Activated T-cell treated with anti-CD3 and anti-CD28 coated beads, Interleukin-2, amount 50 U/mL, for 4 hours (primary cell): Measurements from ENCODE around the gene PPP3CA. TPM values are rescaled to one million over a fixed set of nuclear protein-coding genes. Genes with fewer than 3 reads are reported as not detected.
A peak's percentile ranks its signal among the peaks of the same experiment; 100 is the strongest.
"Not testable (repeated sequence)": the region's sequence is repeated elsewhere in the genome, so short reads cannot be mapped to it uniquely, and the experiment has no call there.

Source experiments
- ATAC-seq, 2 donors: fragments of 200-7000 bp; cut with Tn5 transposase; one replicate each; pipeline ENCODE4 v1.10.0; 2021
- DNase-seq: peaks from one replicate; pipeline ENCODE4 v3.0.0-alpha.2; 2020
- H3K27me3 Mint-ChIP-seq: one replicate; pipeline ENCODE4 v1.8.0; 2021; ENCODE audit warnings: low read depth, mixed read lengths
- H3K36me3 Mint-ChIP-seq: one replicate; pipeline ENCODE4 v1.8.0; 2022; ENCODE audit warnings: mixed read lengths; ENCODE audit not compliant: insufficient read depth
- H3K4me1 Mint-ChIP-seq: one replicate; pipeline ENCODE4 v1.8.0; 2021; ENCODE audit warnings: low read depth, mixed read lengths
- H3K4me3 Mint-ChIP-seq: one replicate; pipeline ENCODE4 v1.8.0; 2021; ENCODE audit warnings: mild to moderate bottlenecking, moderate library complexity, mixed read lengths
- H3K9me3 Mint-ChIP-seq: one replicate; pipeline ENCODE4 v1.8.0; 2021; ENCODE audit warnings: mixed read lengths
- total RNA-seq, 3 donors: library from RNA; stranded (reverse); gene quantifications; one replicate each; pipeline ENCODE4 v1.2.1, GENCODE V29; 2021

PPP3CA gene
- total RNA-seq, 3 donors from 2014 or later = 6.7 to 11.6 (median 9.4) TPM

GRCh38 chr4:101119141-101119540 lies 228.2 kb downstream of the PPP3CA start:
- ATAC-seq = no peak
- DNase-seq = no peak
- H3K4me1 Mint-ChIP-seq = peaks cover 9% of the 10 kb centered on the region
- H3K9me3 Mint-ChIP-seq = no peaks in the 10 kb centered on the region
- peaks cover 2% of the 10 kb centered on the region for H3K36me3 Mint-ChIP-seq
- H3K27me3 Mint-ChIP-seq = no peaks in the 10 kb centered on the region
- no peak overlapping the region for H3K4me3 Mint-ChIP-seq

- H3K4me3 Mint-ChIP-seq = no peak overlapping the region
- ATAC-seq (no peak), DNase-seq (no peak)
- H3K36me3 Mint-ChIP-seq = peaks cover 2% of the 10 kb centered on the region
- peaks cover 9% of the 10 kb centered on the region for H3K4me1 Mint-ChIP-seq
- H3K27me3 Mint-ChIP-seq = no peaks in the 10 kb centered on the region
- H3K9me3 Mint-ChIP-seq = no peaks in the 10 kb centered on the region
Measured at GRCh38 chr4:101118617-101119016, 228.7 kb downstream of the PPP3CA start.

- DNase-seq (no peak), ATAC-seq (no peak)
- H3K4me1 Mint-ChIP-seq = peaks cover 2% of the 10 kb centered on the region
- H3K27me3 Mint-ChIP-seq = no peaks in the 10 kb centered on the region
- H3K9me3 Mint-ChIP-seq = no peaks in the 10 kb centered on the region
- H3K4me3 Mint-ChIP-seq = no peak overlapping the region
- H3K36me3 Mint-ChIP-seq = no peaks in the 10 kb centered on the region
Measured at GRCh38 chr4:101115887-101116286, 231.4 kb downstream of the PPP3CA start.

GRCh38 chr4:101114936-101115372 lies 232.4 kb downstream of the PPP3CA start:
- ATAC-seq = no peak
- H3K4me1 Mint-ChIP-seq = peaks cover 2% of the 10 kb centered on the region
- H3K36me3 Mint-ChIP-seq = no peaks in the 10 kb centered on the region
- H3K4me3 Mint-ChIP-seq = no peak overlapping the region
- no peak for DNase-seq
- H3K9me3 Mint-ChIP-seq = no peaks in the 10 kb centered on the region
- no peaks in the 10 kb centered on the region for H3K27me3 Mint-ChIP-seq

GRCh38 chr4:101104312-101105052 lies 242.8 kb downstream of the PPP3CA start:
- ATAC-seq (peak in 1 of 2 donors; percentile 69), DNase-seq (no peak)
- Mint-ChIP-seq H3K4me3 (no peak overlapping the region), H3K9me3 (no peaks in the 10 kb centered on the region), H3K27me3 (no peaks in the 10 kb centered on the region), H3K4me1 (peaks cover 30% of the 10 kb centered on the region), H3K36me3 (peaks cover 15% of the 10 kb centered on the region)

- DNase-seq (no peak), ATAC-seq (peak in 1 of 2 donors; percentile 48)
- H3K4me1 Mint-ChIP-seq = peaks cover 30% of the 10 kb centered on the region
- peaks cover 16% of the 10 kb centered on the region for H3K36me3 Mint-ChIP-seq
- H3K4me3 Mint-ChIP-seq = no peak overlapping the region
- no peaks in the 10 kb centered on the region for H3K27me3 Mint-ChIP-seq
- H3K9me3 Mint-ChIP-seq = no peaks in the 10 kb centered on the region
Measured at GRCh38 chr4:101103381-101104142, 243.8 kb downstream of the PPP3CA start.

GRCh38 chr4:101102114-101102742 lies 245.1 kb downstream of the PPP3CA start:
- Mint-ChIP-seq H3K4me1 (peaks cover 30% of the 10 kb centered on the region), H3K4me3 (no peak overlapping the region), H3K27me3 (no peaks in the 10 kb centered on the region), H3K36me3 (peaks cover 14% of the 10 kb centered on the region), H3K9me3 (no peaks in the 10 kb centered on the region)
- no peak for DNase-seq
- no peak for ATAC-seq

- ATAC-seq = no peak
- no peak for DNase-seq
- Mint-ChIP-seq H3K27me3 (no peaks in the 10 kb centered on the region), H3K4me1 (peaks cover 30% of the 10 kb centered on the region), H3K9me3 (no peaks in the 10 kb centered on the region), H3K36me3 (peaks cover 9% of the 10 kb centered on the region), H3K4me3 (no peak overlapping the region)
Measured at GRCh38 chr4:101101072-101101471, 246.3 kb downstream of the PPP3CA start.

GRCh38 chr4:101098666-101099400 lies 248.5 kb downstream of the PPP3CA start:
- DNase-seq (no peak), ATAC-seq (no peak)
- H3K9me3 Mint-ChIP-seq = no peaks in the 10 kb centered on the region
- peaks cover 16% of the 10 kb centered on the region for H3K4me1 Mint-ChIP-seq
- no peaks in the 10 kb centered on the region for H3K27me3 Mint-ChIP-seq
- peaks cover 13% of the 10 kb centered on the region for H3K36me3 Mint-ChIP-seq
- no peak overlapping the region for H3K4me3 Mint-ChIP-seq

- not testable (repeated sequence) for DNase-seq, H3K4me3 Mint-ChIP-seq, ATAC-seq, H3K9me3 Mint-ChIP-seq, H3K27me3 Mint-ChIP-seq, H3K4me1 Mint-ChIP-seq
- peaks cover 21% of the 10 kb centered on the region for H3K36me3 Mint-ChIP-seq
Measured at GRCh38 chr4:101092609-101093008, 254.7 kb downstream of the PPP3CA start.

GRCh38 chr4:101089168-101089567 lies 258.2 kb downstream of the PPP3CA start:
- Mint-ChIP-seq H3K27me3 (no peaks in the 10 kb centered on the region), H3K4me3 (no peak overlapping the region), H3K9me3 (no peaks in the 10 kb centered on the region), H3K4me1 (peaks cover 6% of the 10 kb centered on the region), H3K36me3 (peaks cover 29% of the 10 kb centered on the region)
- DNase-seq = no peak
- no peak for ATAC-seq

- DNase-seq (no peak), ATAC-seq (no peak)
- Mint-ChIP-seq H3K36me3 (peaks cover 28% of the 10 kb centered on the region), H3K4me3 (no peak overlapping the region), H3K9me3 (no peaks in the 10 kb centered on the region), H3K4me1 (peaks cover 8% of the 10 kb centered on the region), H3K27me3 (no peaks in the 10 kb centered on the region)
Measured at GRCh38 chr4:101086801-101087586, 260.3 kb downstream of the PPP3CA start.

- DNase-seq (no peak), ATAC-seq (no peak)
- H3K27me3 Mint-ChIP-seq = no peaks in the 10 kb centered on the region
- H3K9me3 Mint-ChIP-seq = no peaks in the 10 kb centered on the region
- peaks cover 8% of the 10 kb centered on the region for H3K4me1 Mint-ChIP-seq
- H3K36me3 Mint-ChIP-seq = peaks cover 33% of the 10 kb centered on the region
- no peak overlapping the region for H3K4me3 Mint-ChIP-seq
Measured at GRCh38 chr4:101083131-101083530, 264.2 kb downstream of the PPP3CA start.
